SK-N-SH (cell line): ENCODE data around the gene GUCY1A2.

ENCODE experiments used
- TAF1 ChIP-seq: IDR thresholded peaks from 2 replicates; pipeline ENCODE4 v1.6.1; 2012; ENCODE audit warnings: low read depth, mild to moderate bottlenecking, low read length, moderate library complexity, borderline replicate concordance
- TF ChIP-seq, protein P1 (sequence below): fragments of 200-600 bp; sonication (generic); IDR thresholded peaks from 2 replicates; pipeline ENCODE4 v1.6.1; 2017; ENCODE audit warnings: antibody characterized with exemption, mild to moderate bottlenecking, moderate library complexity

DNA sequence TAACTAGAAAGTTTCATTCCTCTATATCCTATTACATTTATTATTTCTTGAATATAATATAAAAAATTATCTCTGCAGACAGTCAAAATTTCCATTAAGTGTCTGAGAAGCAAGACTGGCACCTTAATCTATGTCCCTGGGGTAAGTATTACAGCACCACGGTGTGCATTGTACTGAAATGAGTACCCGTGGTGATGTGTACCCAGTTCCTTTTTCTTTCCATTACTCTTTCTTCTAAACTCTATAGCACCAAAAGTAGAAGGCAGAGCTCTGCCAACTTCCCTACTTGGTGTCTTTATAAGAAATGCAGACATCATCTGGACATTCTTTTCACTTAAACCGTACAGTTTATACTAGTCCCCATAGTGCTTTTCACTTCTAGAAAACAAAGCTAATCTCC lies 161.7 kb downstream of the GUCY1A2 start:
- TF ChIP-seq, protein P1, sequence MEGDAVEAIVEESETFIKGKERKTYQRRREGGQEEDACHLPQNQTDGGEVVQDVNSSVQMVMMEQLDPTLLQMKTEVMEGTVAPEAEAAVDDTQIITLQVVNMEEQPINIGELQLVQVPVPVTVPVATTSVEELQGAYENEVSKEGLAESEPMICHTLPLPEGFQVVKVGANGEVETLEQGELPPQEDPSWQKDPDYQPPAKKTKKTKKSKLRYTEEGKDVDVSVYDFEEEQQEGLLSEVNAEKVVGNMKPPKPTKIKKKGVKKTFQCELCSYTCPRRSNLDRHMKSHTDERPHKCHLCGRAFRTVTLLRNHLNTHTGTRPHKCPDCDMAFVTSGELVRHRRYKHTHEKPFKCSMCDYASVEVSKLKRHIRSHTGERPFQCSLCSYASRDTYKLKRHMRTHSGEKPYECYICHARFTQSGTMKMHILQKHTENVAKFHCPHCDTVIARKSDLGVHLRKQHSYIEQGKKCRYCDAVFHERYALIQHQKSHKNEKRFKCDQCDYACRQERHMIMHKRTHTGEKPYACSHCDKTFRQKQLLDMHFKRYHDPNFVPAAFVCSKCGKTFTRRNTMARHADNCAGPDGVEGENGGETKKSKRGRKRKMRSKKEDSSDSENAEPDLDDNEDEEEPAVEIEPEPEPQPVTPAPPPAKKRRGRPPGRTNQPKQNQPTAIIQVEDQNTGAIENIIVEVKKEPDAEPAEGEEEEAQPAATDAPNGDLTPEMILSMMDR, result no peak
- TF ChIP-seq TAF1, result no peak
